Heart left ventricle (tissue), 16 donors: ENCODE measurements around the gene S1PR3. TPM values are rescaled to one million over a fixed set of nuclear protein-coding genes. Genes with fewer than 3 reads are reported as not detected.

Experiments
- ATAC-seq, 4 donors: fragments of 200-7000 bp; cut with Tn5 transposase; one replicate each; pipeline ENCODE4 v1.9.1; 2020 to 2022; ENCODE audit warnings: moderate library complexity in 4 of 4, mild to moderate bottlenecking in 3 of 4, moderate number of reproducible peaks in 1 of 4
- DNase-seq, 5 donors: peaks; one replicate each; pipeline ENCODE4 v3.0.0-alpha.2; 2020
- H3K27ac ChIP-seq, 12 donors: fragments of 200-600 bp; sonication (generic) in 4 of 12; one replicate each; pipeline versions ENCODE4 v1.5.0 to v1.8.0; 2016 to 2022; ENCODE audit warnings: mild to moderate bottlenecking in 2 of 12
- H3K27me3 ChIP-seq, 9 donors: fragments of 200-600 bp; sonication (generic) in 2 of 9; one replicate each; pipeline versions ENCODE4 v1.5.1 to v1.8.0; 2016 to 2022; ENCODE audit warnings: mild to moderate bottlenecking in 3 of 9
- H3K36me3 ChIP-seq, 9 donors: fragments of 200-600 bp; sonication (generic) in 2 of 9; one replicate each; pipeline versions ENCODE4 v1.5.0 to v1.8.0; 2018 to 2022; ENCODE audit warnings: mild to moderate bottlenecking in 2 of 9
- H3K4me1 ChIP-seq, 12 donors: fragments of 200-600 bp; sonication (generic) in 4 of 12; one replicate each; pipeline versions ENCODE4 v1.5.0 to v1.8.0; 2016 to 2022; ENCODE audit warnings: mild to moderate bottlenecking in 3 of 12
- H3K4me3 ChIP-seq, 12 donors: fragments of 200-600 bp; sonication (generic) in 4 of 12; one replicate each; pipeline versions ENCODE4 v1.5.0 to v1.8.0; 2017 to 2022; ENCODE audit warnings: mild to moderate bottlenecking in 9 of 12, moderate library complexity in 4 of 12
- H3K9me3 ChIP-seq, 12 donors: fragments of 200-600 bp; sonication (generic) in 4 of 12; one replicate each; pipeline versions ENCODE4 v1.5.0 to v1.8.0; 2016 to 2022; ENCODE audit warnings: mild to moderate bottlenecking in 1 of 12
- CTCF ChIP-seq, 12 donors: fragments of 200-600 bp; sonication (generic) in 4 of 12; IDR thresholded peaks; one replicate each; pipeline versions ENCODE4 v1.5.0 to v1.8.0; 2018 to 2022; ENCODE audit warnings: antibody characterized with exemption in 12 of 12, mild to moderate bottlenecking in 5 of 12
- POLR2A ChIP-seq, 2 donors: fragments of 450-650 bp; IDR thresholded peaks; one replicate each; pipeline ENCODE4 v1.6.1; 2017; ENCODE audit warnings: antibody characterized with exemption in 2 of 2, mild to moderate bottlenecking in 2 of 2, moderate library complexity in 2 of 2
- WGBS, 4 donors: extraction: QIAGEN DNeasy Blood & Tissue Kit in 2 of 4; methylation state at CpG; one replicate each; pipeline versions ENCODE4 v1.1.5 to v1.1.7; 2013 to 2018; 5-methylcytosine and 5-hydroxymethylcytosine counted together
- intact Hi-C, 10 donors: fragments of 100-400 bp; cut with DNase I; formaldehyde crosslinking; loops; one replicate each; pipeline versions ENCODE4 v1.11.1 to v1.14.2; 2022
- polyA plus RNA-seq, 2 donors: library from polyadenylated mRNA; stranded (reverse); fragments of 200-250 nt; gene quantifications; one replicate each; pipeline ENCODE4 v1.2.3, GENCODE V29; 2013
- total RNA-seq, 9 donors: library from RNA; depleted of rRNA in 2 of 9; stranded (reverse); fragments of >200 nt in 2 of 9; fragmentation: NEBNext Ultra II Directional in 3 of 9; extraction: Animal tissue kit (Norgen Biotek cat#: 25700) in 3 of 9; gene quantifications; one replicate each; pipeline versions ENCODE4 v1.1.0 to v1.2.4, GENCODE V29; 2016 to 2023
- donor health status: ischemic (EF 13 %, LVEDD 7.1; RV severe dilation, severe dysfunction).
- donor health status: healthy with polysubstance abuse.
- donor health status: DM: no; HTN: yes; CAD: no.
- donor health status: DM: no; HTN: no; CAD: no.
- donor health status: ischemic (EF 25% LVEDD 6.9; RV normal size, moderate dysfunction).
- donor health status: ischemic (EF 25% LVEDD 5.7; RV mildly dilated, moderate dysfunction).
- donor health status: healthy.
- donor health status: DM: yes; HTN: yes; CAD: no.
- donor health status: ischemic (EF 35%, LVEDD 5.7; RV mildly dilated, moderate dysfunction).
- donor health status: nonischemic (EF 11% LVEDD 7.7; RV severe dilation, severe dysfunction).
- donor health status: DM: yes; HTN: yes; CAD: no.
- donor health status: PGD.
- donor health status: ischemic (EF 29% LVEDD 5.4; RV normal size, mild dysfunction).
- donor health status: nonischemic (EF 23%, LVEDD 6.1; RV moderate dilation, normal function).

S1PR3 gene
- total and polyA plus RNA-seq, 11 donors, result 7.4 to 50.3 (median 29.5) TPM

GRCh38 chr9:88990041-88990728 lies 1.1 kb upstream of the S1PR3 start:
- 77 to 86% (median 82%) methylated on average over 22 to 25 of the region's 25 CpGs for WGBS, 4 donors
- peak overlapping the region in 10 of 12 donors; percentile 0 to 91 (median 78) for H3K27ac ChIP-seq
- peaks cover 0 to 12% (median 5%) of the 10 kb centered on the region in 9 donors for H3K27me3 ChIP-seq
- peak overlapping the region in 7 of 12 donors; percentile 53 to 94 (median 79) for H3K4me3 ChIP-seq
- H3K4me1 ChIP-seq, result peaks cover 0 to 36% (median 10%) of the 10 kb centered on the region in 12 donors
- ATAC-seq (no peak), DNase-seq (no peak)
- TF ChIP-seq CTCF (IDR thresholded peaks at IDR 0.05), result no peak
- no peak for TF ChIP-seq POLR2A (IDR thresholded peaks at IDR 0.05)
- intact Hi-C loops, result loop anchor here in 8 of 10 donors (2.0 to 10.0 kb wide), 12 partner anchors 38 to 335 kb away; no protein-coding TSS in a partner anchor
- H3K36me3 ChIP-seq, result no peaks in the 10 kb centered on the region
- no peaks in the 10 kb centered on the region for H3K9me3 ChIP-seq

- Histone ChIP-seq H3K27ac (peak overlapping the region; percentile 0 to 91 (median 76)), H3K4me1 (peaks cover 0 to 41% (median 10%) of the 10 kb centered on the region in 12 donors), H3K4me3 (peak overlapping the region in 11 of 12 donors; percentile 53 to 94 (median 73)), H3K9me3 (no peaks in the 10 kb centered on the region), H3K27me3 (peaks cover 0 to 12% (median 5%) of the 10 kb centered on the region in 9 donors), H3K36me3 (peaks cover 0 to 2% (median 0%) of the 10 kb centered on the region in 9 donors)
- ATAC-seq, result peak; percentile 53 to 75 (median 57)
- 24 to 40% (median 31%) methylated on average over 19 to 21 of the region's 21 CpGs for WGBS, 4 donors
- peak in 2 of 5 donors; percentile 48 to 71 for DNase-seq
- intact Hi-C loops, result loop anchor here in 8 of 10 donors (2.0 to 10.0 kb wide), 12 partner anchors 38 to 336 kb away; no protein-coding TSS in a partner anchor
- TF ChIP-seq CTCF (IDR thresholded peaks at IDR 0.05) (peak in 2 of 12 donors; percentile 22 to 37), POLR2A (IDR thresholded peaks at IDR 0.05) (no peak)
Measured at GRCh38 chr9:88990729-88991065, 571 bp upstream of the S1PR3 start.

GRCh38 chr9:88992556-88992955 lies 1.3 kb downstream of the S1PR3 start:
- ATAC-seq (no peak), DNase-seq (no peak)
- Histone ChIP-seq H3K36me3 (peaks cover 0 to 12% (median 0%) of the 10 kb centered on the region in 9 donors), H3K9me3 (no peaks in the 10 kb centered on the region), H3K4me3 (peak overlapping the region in 11 of 12 donors; percentile 53 to 94 (median 73)), H3K27me3 (peaks cover 0 to 12% (median 5%) of the 10 kb centered on the region in 9 donors), H3K4me1 (peaks cover 0 to 44% (median 14%) of the 10 kb centered on the region in 12 donors), H3K27ac (peak overlapping the region in 4 of 12 donors; percentile 2 to 91 (median 86))
- TF ChIP-seq CTCF (IDR thresholded peaks at IDR 0.05) (no peak), POLR2A (IDR thresholded peaks at IDR 0.05) (no peak)
- 73 to 82% (median 75%) methylated on average over 4 of the region's 4 CpGs for WGBS, 4 donors
- intact Hi-C loops, result loop anchor here in 8 of 10 donors (5.0 to 10.0 kb wide), 11 partner anchors 40 to 338 kb away; no protein-coding TSS in a partner anchor

DNA sequence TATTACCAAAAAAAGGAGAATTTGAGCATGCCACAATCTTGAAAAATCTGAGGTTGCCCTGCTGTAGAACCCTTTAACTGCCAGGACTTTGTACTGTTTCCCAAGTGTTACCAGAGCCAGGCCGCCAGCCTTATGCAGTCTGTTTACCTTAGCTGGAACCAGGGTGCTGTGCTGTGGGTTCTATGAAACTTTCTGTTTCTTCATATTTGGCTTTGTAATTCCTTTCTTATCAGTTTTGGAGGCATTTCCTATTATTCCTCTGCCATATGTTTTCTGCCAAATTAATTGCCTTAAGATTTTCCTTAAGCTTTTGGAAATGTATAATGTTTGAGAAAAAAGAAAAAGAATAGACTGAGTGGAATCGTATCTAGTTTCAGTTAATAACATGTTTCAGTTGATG lies 2.1 kb downstream of the S1PR3 start:
- peak overlapping the region in 1 of 12 donors; percentile 2 for H3K27ac ChIP-seq
- WGBS, 4 donors, result 72 to 83% (median 77%) methylated on average over 2 of the region's 2 CpGs
- no peak for ATAC-seq

More for the DNA sequence above, 2.1 kb downstream of the S1PR3 start:
- H3K4me3 ChIP-seq, result peak overlapping the region in 9 of 12 donors; percentile 70 to 94 (median 73)
- intact Hi-C loops, result loop anchor here in 8 of 10 donors (5.0 to 10.0 kb wide), 11 partner anchors 41 to 339 kb away; no protein-coding TSS in a partner anchor
- H3K9me3 ChIP-seq, result no peaks in the 10 kb centered on the region
- peaks cover 0 to 51% (median 17%) of the 10 kb centered on the region in 12 donors for H3K4me1 ChIP-seq
- H3K27me3 ChIP-seq, result peaks cover 0 to 12% (median 5%) of the 10 kb centered on the region in 9 donors
- DNase-seq, result no peak
- TF ChIP-seq POLR2A (IDR thresholded peaks at IDR 0.05) (no peak), CTCF (IDR thresholded peaks at IDR 0.05) (no peak)
- H3K36me3 ChIP-seq, result peaks cover 0 to 12% (median 0%) of the 10 kb centered on the region in 9 donors
